ENCODE measurements around the gene BCR.

BCR gene

GRCh38 chr22:23202812-23203451, 22.6 kb downstream of the BCR start:
- DNase-seq: no peak

DNA sequence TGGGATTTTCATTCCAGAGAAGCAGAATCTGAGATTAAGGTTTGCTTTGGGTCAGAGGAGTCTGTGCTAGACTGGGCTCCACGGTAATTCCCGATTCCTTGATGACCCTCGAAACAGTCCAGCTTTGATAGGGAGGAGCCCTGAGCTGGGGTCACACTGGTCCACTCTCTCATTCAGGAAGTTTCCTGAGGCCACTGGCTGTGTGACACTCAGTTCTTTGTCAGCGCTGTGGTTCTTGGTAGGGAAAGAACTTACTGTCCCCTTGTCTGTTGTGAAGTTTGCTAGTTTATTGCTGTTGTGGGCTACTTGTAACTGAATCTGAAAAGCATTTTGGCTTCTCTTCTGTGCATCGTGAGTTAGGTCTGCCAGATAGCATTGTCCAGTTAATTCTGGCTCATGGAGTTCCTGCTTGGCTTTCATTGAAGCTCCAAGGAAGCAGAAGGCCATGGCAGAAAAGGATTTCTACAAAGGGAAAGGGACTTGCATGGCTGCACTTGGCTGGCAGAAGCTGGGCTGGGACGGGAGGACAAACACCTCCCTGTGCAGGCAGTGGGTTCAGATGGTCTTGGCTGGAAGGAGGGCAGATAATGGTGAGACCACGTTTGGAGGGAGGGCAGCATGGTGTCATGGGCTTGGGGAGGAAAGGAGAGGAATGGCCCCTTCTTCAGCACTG, 23.3 kb downstream of the BCR start:
- DNase-seq: no peak

DNA sequence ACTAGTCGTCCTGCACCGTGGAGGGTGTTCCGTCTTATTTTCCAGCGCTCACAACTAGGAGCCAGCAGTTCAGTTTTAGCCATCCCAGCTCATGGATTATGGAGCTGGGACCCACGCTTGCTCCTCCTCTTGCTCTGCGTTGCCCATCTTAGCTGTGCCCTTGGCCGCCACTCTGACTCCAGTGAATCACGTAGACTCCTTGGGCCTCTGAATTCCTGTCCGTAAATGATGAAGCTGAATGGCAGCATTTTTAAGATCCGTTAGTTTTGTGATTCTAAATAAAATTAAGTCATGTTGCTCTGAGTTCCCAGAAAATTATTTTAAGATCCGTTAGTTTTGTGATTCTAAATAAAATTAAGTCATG, 23.8 kb downstream of the BCR start:
- DNase-seq: no peak

DNA sequence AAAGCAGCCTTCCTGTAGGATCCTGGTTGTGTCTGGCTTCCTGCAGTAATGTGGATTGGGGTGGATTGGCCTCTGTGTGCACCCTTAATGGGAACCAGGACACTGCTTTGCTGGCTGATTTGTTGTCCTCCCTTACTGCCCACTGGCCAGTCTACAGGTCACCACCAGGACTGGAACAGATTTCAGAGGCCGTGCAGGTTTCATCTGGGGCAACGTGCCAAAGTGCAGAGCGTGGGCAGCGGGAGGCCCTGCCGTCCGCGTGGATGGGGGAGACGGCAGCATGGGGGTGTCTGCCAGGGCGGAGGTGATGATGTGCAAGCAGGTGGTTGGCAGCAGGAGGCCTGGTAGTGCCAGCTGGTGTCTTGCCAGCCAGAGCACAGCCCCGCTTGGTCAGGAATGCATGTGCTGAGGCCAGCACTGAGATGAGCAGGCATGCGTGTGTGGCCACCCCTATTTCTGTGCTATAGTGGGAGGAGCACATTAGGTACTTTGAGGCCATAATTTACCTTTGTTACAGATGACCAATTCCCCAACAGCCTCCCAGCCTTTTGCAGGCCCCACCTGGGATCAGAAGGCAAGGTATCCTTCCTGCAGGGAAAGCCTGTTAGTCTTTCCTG, 24.3 kb downstream of the BCR start:
- DNase-seq: no peak

DNA sequence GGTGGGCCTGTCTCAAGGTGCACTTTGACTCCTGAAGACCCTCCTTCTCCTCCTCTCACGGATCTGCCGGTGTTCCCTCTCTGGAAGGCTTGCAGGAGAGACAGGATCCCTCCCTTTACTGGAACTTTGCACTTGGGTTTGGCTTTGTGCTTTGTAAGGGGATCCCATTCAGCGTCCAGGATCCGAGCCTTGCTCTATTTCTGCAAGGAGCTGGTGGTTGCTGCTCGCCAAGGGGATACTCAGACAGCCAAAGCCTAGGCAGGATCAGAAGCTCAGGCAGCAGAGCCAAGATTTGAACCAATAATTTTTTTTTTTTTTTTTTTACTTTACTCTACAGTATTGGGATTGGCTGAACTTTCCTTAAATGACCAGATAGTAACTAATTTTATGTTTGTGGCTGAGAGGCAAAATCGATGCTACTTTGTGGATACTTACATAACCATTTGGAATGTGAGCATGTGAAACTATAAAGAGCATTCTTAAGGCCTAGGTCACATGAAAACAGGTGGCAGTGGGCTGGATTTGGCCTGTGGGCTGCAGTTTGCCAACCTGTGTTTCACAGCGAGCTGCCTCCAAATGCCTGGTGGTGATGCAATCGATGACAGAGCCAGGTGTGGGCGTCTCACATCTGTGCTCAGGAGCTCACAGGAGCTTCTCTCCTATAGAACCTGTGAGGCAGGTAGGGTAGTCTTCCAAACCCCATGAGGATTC, 25.2 kb downstream of the BCR start:
- DNase-seq: no peak

- DNase-seq: no peak
Measured at GRCh38 chr22:23206915-23207314, 26.6 kb downstream of the BCR start.

DNA sequence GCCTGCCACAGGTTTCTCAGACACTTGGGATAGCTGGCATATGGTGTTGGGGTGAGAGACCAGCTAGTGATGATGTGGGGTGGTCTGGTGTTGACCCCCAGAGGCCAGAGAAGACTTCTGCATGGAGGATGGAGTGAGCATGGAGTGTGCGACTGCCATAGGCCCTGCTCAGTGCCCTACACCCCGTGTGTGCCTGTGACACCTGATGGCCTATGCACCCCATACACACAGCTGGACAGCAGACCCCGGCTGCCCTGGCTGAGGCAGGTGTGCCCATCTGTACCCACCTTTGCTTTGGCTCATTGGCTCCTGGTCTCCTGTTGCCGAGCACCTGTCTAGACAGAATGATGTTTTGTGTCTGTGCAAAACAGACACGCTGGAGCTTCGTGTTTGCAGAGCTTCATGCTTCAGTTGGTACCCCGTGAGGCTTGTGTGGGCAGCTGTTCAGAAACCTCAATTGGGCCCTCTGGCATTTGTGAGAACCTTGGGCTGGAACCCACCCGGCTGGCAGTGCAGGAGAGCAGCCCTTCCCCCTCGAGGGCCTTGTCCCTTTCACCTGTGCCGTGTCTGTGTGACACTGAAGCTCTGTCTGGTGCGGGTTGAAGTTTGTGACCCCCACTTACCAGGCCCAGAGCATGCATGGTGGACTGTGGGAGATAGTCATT, 27.6 kb downstream of the BCR start:
- DNase-seq: no peak

DNA sequence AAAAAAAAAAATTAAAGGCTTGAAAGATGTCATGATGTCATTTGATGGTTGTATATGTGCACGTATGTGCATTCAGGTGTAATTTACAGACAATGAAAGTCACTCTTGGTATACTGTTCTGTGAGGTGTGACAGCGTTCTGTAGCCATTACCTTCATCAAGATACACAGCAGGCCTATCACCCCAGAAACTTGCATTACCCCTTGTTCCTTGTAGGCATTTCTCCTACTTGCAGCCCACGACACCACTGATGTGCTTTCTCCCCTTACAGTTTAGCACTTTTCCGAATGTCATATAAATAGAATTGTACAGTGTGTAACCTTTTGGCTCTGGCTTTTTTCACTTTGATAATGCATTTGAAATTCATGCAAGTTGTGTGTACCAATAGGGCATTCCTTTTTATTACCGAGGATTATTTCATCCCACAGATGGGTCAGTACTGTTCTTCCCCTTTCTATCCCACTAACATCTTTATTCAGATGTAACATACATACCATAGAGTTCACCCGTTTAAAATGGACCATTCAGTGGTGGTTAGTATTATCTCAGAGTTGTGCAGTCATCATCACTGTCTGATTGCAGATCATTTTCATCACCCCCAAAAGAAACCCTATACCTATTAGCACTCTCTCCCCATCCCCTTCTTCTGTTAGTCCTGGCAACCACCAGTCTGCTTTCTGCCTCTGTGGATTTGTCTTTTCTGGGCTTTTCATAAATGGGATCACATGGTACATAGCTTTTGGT, 30.3 kb downstream of the BCR start:
- no peak for DNase-seq

- no peak for DNase-seq
Measured at GRCh38 chr22:23211622-23212021, 31.3 kb downstream of the BCR start.

- DNase-seq: no peak
Measured at GRCh38 chr22:23212061-23213021, 32.0 kb downstream of the BCR start.

GRCh38 chr22:23213022-23213555, 32.8 kb downstream of the BCR start:
- DNase-seq: no peak

DNA sequence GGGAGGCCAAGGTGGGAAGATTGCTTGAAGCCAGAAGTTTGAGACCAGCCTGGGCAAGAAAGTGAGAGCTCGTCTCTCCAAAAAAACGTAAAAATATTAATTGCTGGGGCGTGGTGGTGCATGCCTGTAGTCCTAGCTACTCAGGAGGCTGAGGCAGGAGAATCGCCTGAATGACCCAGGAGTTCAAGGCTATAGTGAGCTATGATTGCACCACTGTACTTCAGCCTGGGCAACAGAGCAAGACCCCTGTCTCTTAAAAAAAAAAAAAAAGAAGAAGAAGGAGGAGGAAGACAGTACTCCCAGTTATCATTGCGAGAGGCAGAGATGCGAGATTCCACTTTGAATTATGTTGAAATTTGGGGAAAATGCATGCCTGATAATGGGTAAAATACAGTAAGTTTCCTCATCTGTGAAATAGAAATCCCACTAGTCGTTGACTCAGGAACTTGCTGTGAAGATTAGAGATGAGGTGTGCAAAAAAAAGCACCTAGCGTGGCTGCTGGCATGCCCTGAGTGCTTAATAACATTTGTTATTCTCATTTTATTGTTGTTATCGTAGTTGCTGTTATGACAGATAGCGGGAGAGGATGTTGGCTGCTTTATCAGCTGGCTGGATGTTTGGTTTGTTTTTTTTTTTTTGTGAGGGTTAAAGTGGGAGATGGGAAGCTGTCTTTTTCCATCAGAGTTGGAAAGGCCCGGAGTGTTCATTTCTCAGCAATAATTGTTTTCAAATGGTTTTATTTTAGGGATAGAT, 33.4 kb downstream of the BCR start:
- DNase-seq: no peak

DNA sequence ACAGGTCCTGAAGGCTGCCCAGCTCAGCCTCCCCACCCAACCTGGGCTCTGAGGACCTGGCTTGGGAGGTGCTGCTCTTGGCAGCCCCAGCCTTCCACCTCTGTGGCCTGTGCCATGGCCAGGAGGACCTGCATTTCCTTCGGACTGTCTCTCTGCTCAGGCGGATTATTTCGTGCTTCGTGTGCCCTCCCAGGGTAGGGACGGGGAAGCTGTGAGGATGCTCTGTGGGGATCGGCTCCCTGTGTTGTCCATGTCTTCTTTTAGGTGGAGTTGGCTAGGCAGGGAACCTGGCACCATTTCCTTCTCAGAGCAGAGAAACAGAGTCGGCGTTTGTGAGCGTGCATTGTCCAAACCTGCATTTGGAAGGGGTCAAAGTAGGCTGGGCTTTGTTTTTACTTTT, 34.1 kb downstream of the BCR start:
- DNase-seq: no peak

DNA sequence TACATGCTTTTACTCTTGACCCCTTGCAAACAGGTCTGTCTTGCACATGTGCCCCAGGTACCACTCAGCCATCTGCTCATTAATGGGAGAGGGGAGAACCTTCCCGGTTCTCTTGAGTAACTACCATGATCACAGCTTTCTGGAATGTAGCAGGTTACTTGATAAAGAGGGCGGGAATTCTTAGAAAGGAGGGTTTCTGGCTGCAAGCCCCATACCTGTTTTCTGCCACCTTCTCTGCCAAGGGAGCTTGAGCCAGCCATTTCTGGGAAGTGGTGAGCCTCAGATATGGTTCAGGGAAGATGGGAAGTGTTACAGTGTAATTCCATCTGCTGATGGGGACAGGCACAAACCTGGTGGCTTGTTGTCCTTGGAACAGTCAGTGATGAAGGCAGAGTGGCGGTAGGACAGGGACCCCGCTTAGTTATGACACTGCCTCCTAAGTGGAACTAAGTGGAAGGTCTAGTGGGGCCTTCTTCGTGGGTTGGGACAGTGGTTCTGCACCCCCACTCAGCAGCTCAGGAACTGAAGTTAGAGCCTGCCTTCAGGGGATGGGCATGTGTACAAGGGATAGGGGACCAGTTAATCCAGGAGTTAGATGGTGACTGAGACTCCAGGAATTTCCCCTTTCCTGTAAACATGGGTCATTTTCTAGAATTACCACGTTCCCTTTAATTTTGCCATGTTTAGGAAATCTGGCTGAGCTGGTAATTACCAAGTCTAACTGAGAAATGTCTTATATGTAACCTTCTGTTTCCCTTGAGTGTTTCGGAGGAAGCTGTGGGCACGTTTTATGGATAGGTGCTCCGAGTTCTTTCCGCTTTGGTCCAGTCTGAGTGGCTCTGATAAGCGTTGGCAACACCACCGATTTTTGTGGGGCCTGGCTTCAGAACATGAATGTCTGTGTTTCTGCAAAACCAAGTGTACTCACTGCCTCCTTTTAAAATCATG, 35.3 kb downstream of the BCR start:
- no peak for DNase-seq

- no peak for DNase-seq
Measured at GRCh38 chr22:23216461-23217170, 36.3 kb downstream of the BCR start.

- no peak for DNase-seq
Measured at GRCh38 chr22:23217171-23218052, 37.1 kb downstream of the BCR start.

All from NCI-H1048 (cell line).